HCT116 (cell line): ENCODE results near the gene MEF2D.

Experiments
- CTCF ChIP-seq, 3 experiments: fragments of 200-600 bp in 1 of 3; sonication (generic) in 1 of 3; IDR thresholded peaks in 2 of 3; conservative IDR thresholded peaks in 1 of 3; 2 replicates each; pipeline ENCODE4 v1.5.1; 2012 to 2017; ENCODE audit warnings: low read depth in 2 of 3, low read length in 2 of 3, antibody characterized with exemption in 1 of 3, borderline replicate concordance in 1 of 3, control low read depth in 1 of 3, mild to moderate bottlenecking in 1 of 3, mixed read lengths in 1 of 3, mixed run types in 1 of 3, moderate library complexity in 1 of 3; ENCODE audit not compliant: insufficient read depth in 1 of 3
- FOSL1 ChIP-seq: IDR thresholded peaks from 2 replicates; pipeline ENCODE4 v1.6.1; 2012; ENCODE audit warnings: low read depth
- POLR2A ChIP-seq: IDR thresholded peaks from 2 replicates; pipeline ENCODE4 v1.7.0; 2011; ENCODE audit warnings: borderline replicate concordance; ENCODE audit not compliant: insufficient read depth, insufficient read length; ENCODE audit errors: extremely low read depth
- SP1 ChIP-seq: IDR thresholded peaks from 2 replicates; pipeline ENCODE4 v1.6.1; 2012; ENCODE audit warnings: low read depth

DNA sequence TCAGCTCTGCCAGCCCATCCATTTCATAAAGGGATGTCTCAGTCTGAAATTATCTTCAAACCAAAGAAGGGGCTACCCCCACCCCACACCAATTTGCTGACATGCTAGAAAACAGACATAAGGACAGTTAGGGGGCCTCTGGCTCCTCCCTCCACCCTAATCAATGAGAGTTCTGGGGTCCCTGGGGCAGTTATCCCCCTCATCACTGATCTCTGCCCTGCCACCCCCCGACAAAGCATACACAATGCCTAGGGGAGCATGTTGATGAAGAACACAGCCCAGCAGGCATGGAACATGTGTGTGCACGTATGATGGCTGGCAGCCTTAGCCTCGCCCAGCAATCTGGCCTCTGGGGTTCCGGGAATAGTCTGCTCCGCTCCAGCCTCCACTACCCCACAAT is 72.6 kb downstream of the MEF2D start:
- TF ChIP-seq CTCF (IDR thresholded peaks at IDR 0.05 in 2 of 3, conservative IDR thresholded peaks at IDR 0.05 in 1 of 3; ENCODE audit: borderline replicate concordance in 1 of 3, insufficient read depth in 1 of 3, low read depth in 2 of 3, low read length in 2 of 3) = no peak
- TF ChIP-seq SP1 = no peak
- TF ChIP-seq FOSL1 = no peak
- no peak for TF ChIP-seq POLR2A
